Mesodermal cell (in vitro differentiated cells): ENCODE measurements around the gene WDR75.
A peak's percentile ranks its signal among the peaks of the same experiment; 100 is the strongest.

Experiments
- H3K27ac ChIP-seq: 2 replicates; pipeline ENCODE4 v1.7.0; 2013; ENCODE audit warnings: mild to moderate bottlenecking, low read depth, low read length, moderate library complexity; ENCODE audit not compliant: severe bottlenecking
- H3K36me3 ChIP-seq: 2 replicates; pipeline ENCODE4 v1.7.1; 2013; ENCODE audit warnings: mild to moderate bottlenecking, low read length, moderate library complexity; ENCODE audit not compliant: control insufficient read depth, insufficient read depth
- H3K4me1 ChIP-seq: one replicate; pipeline ENCODE4 v1.7.1; 2013; ENCODE audit warnings: mild to moderate bottlenecking, low read length; ENCODE audit not compliant: insufficient read depth, control insufficient read depth, poor library complexity, severe bottlenecking
- H3K4me3 ChIP-seq: 2 replicates; pipeline ENCODE4 v1.7.0; 2013; ENCODE audit warnings: low read length, control low read depth, mild to moderate bottlenecking; ENCODE audit not compliant: insufficient read depth, poor library complexity, severe bottlenecking; ENCODE audit errors: extremely low read depth
- H3K9me3 ChIP-seq: 2 replicates; pipeline ENCODE4 v1.7.1; 2013; ENCODE audit warnings: mild to moderate bottlenecking, low read length, moderate library complexity; ENCODE audit not compliant: control insufficient read depth
- WGBS, 2 experiments: methylation state at CpG; one replicate each; pipeline ENCODE4 v1.1.5; 2013; ENCODE audit warnings: missing lambda C conversion rate in 2 of 2; ENCODE audit not compliant: insufficient coverage in 2 of 2; 5-methylcytosine and 5-hydroxymethylcytosine counted together

The WDR75 gene

GRCh38 chr2:189498205-189498604, 56.9 kb downstream of the WDR75 start:
- WGBS, 2 experiments = 81% methylated on average over 3 of the region's 5 CpGs; no CpG with 5 or more reads in 1 of the 2 experiments
- H3K4me3 ChIP-seq = no peak overlapping the region
- no peaks in the 10 kb centered on the region for H3K36me3 ChIP-seq
- no peaks in the 10 kb centered on the region for H3K9me3 ChIP-seq
- H3K4me1 ChIP-seq = no peaks in the 10 kb centered on the region
- no peak overlapping the region for H3K27ac ChIP-seq

- Histone ChIP-seq H3K9me3 (no peaks in the 10 kb centered on the region), H3K4me3 (no peak overlapping the region), H3K4me1 (peaks cover 2% of the 10 kb centered on the region), H3K27ac (no peak overlapping the region), H3K36me3 (no peaks in the 10 kb centered on the region)
- 100% methylated on average over 1 of the region's 1 CpG for WGBS, 2 experiments
Measured at GRCh38 chr2:189499137-189499536, 57.9 kb downstream of the WDR75 start.

- 100% methylated on average over 1 to 4 of the region's 6 CpGs for WGBS, 2 experiments
- H3K27ac ChIP-seq = no peak overlapping the region
- H3K9me3 ChIP-seq = no peaks in the 10 kb centered on the region
- H3K4me3 ChIP-seq = no peak overlapping the region
- peaks cover 12% of the 10 kb centered on the region for H3K4me1 ChIP-seq
- H3K36me3 ChIP-seq = no peaks in the 10 kb centered on the region
Measured at GRCh38 chr2:189500456-189501160, 59.3 kb downstream of the WDR75 start.

GRCh38 chr2:189501487-189501886, 60.2 kb downstream of the WDR75 start:
- WGBS, 2 experiments = 78% methylated on average over 1 of the region's 2 CpGs; no CpG with 5 or more reads in 1 of the 2 experiments
- no peak overlapping the region for H3K4me3 ChIP-seq
- H3K4me1 ChIP-seq = peaks cover 21% of the 10 kb centered on the region
- no peaks in the 10 kb centered on the region for H3K36me3 ChIP-seq
- H3K9me3 ChIP-seq = no peaks in the 10 kb centered on the region
- H3K27ac ChIP-seq = no peak overlapping the region

GRCh38 chr2:189502714-189503113, 61.4 kb downstream of the WDR75 start:
- H3K4me1 ChIP-seq = peaks cover 22% of the 10 kb centered on the region
- WGBS, 2 experiments = no CpG with 5 or more reads among the region's 2 CpGs
- H3K4me3 ChIP-seq = no peak overlapping the region
- no peaks in the 10 kb centered on the region for H3K9me3 ChIP-seq
- no peak overlapping the region for H3K27ac ChIP-seq
- no peaks in the 10 kb centered on the region for H3K36me3 ChIP-seq

- no peak overlapping the region for H3K27ac ChIP-seq
- no peaks in the 10 kb centered on the region for H3K36me3 ChIP-seq
- peaks cover 2% of the 10 kb centered on the region for H3K9me3 ChIP-seq
- 94 to 100% methylated on average over 1 to 2 of the region's 5 CpGs for WGBS, 2 experiments
- H3K4me3 ChIP-seq = no peak overlapping the region
- H3K4me1 ChIP-seq = peaks cover 22% of the 10 kb centered on the region
Measured at GRCh38 chr2:189504238-189504637, 63.0 kb downstream of the WDR75 start.

GRCh38 chr2:189505492-189505891, 64.2 kb downstream of the WDR75 start:
- peaks cover 22% of the 10 kb centered on the region for H3K4me1 ChIP-seq
- peaks cover 2% of the 10 kb centered on the region for H3K9me3 ChIP-seq
- 33 to 44% methylated on average over 2 of the region's 2 CpGs for WGBS, 2 experiments
- no peaks in the 10 kb centered on the region for H3K36me3 ChIP-seq
- no peak overlapping the region for H3K4me3 ChIP-seq
- H3K27ac ChIP-seq = peak overlapping the region; percentile 88

GRCh38 chr2:189506514-189506976, 65.3 kb downstream of the WDR75 start:
- Histone ChIP-seq H3K4me3 (no peak overlapping the region), H3K36me3 (no peaks in the 10 kb centered on the region), H3K27ac (peak overlapping the region; percentile 88), H3K9me3 (peaks cover 2% of the 10 kb centered on the region), H3K4me1 (peaks cover 22% of the 10 kb centered on the region)
- WGBS, 2 experiments = 0 to 20% methylated on average over 1 of the region's 3 CpGs

- peaks cover 2% of the 10 kb centered on the region for H3K9me3 ChIP-seq
- H3K4me1 ChIP-seq = peaks cover 2% of the 10 kb centered on the region
- 83% methylated on average over 1 of the region's 2 CpGs; no CpG with 5 or more reads in 1 of the 2 experiments for WGBS, 2 experiments
- H3K27ac ChIP-seq = no peak overlapping the region
- H3K4me3 ChIP-seq = no peak overlapping the region
- no peaks in the 10 kb centered on the region for H3K36me3 ChIP-seq
Measured at GRCh38 chr2:189511210-189511959, 70.1 kb downstream of the WDR75 start.

- H3K27ac ChIP-seq = no peak overlapping the region
- no peaks in the 10 kb centered on the region for H3K36me3 ChIP-seq
- H3K4me1 ChIP-seq = no peaks in the 10 kb centered on the region
- peaks cover 2% of the 10 kb centered on the region for H3K9me3 ChIP-seq
- H3K4me3 ChIP-seq = no peak overlapping the region
Measured at GRCh38 chr2:189511960-189512319, 70.7 kb downstream of the WDR75 start.

GRCh38 chr2:189512879-189513278, 71.6 kb downstream of the WDR75 start:
- H3K9me3 ChIP-seq = peaks cover 2% of the 10 kb centered on the region
- no peak overlapping the region for H3K27ac ChIP-seq
- no peak overlapping the region for H3K4me3 ChIP-seq
- WGBS, 2 experiments = 90 to 96% methylated on average over 1 to 2 of the region's 3 CpGs
- H3K4me1 ChIP-seq = no peaks in the 10 kb centered on the region
- H3K36me3 ChIP-seq = no peaks in the 10 kb centered on the region
